HepG2 (cell line): ENCODE results near the gene RBCK1. TPM values are rescaled to one million over a fixed set of nuclear protein-coding genes. Genes with fewer than 3 reads are reported as not detected.

ENCODE experiments used
- AGO1 ChIP-seq: fragments of 200-400 bp; formaldehyde crosslinking; IDR thresholded peaks from 2 replicates; pipeline ENCODE4 v1.6.1; 2017; ENCODE audit warnings: mild to moderate bottlenecking, low read depth, low read length, moderate library complexity; ENCODE audit not compliant: poor library complexity, severe bottlenecking
- FOXO1 ChIP-seq: sonication (generic); formaldehyde crosslinking; IDR thresholded peaks from 2 replicates; pipeline ENCODE4 v1.4.0; 2020; ENCODE audit warnings: missing genetic modification reagents
- HES4 ChIP-seq: sonication (generic); formaldehyde crosslinking; IDR thresholded peaks from 2 replicates; pipeline ENCODE4 v1.9.0; 2021; ENCODE audit warnings: mild to moderate bottlenecking, missing genetic modification reagents, borderline replicate concordance
- HIC2 ChIP-seq: sonication (generic); formaldehyde crosslinking; IDR thresholded peaks from 2 replicates; pipeline ENCODE4 v1.9.0; 2022; ENCODE audit warnings: low read depth, missing genetic modification reagents
- RXRB ChIP-seq: IDR thresholded peaks from 2 replicates; pipeline ENCODE4 v1.6.1; 2016; ENCODE audit warnings: borderline replicate concordance, missing genetic modification reagents, missing compliant biosample characterization
- SP1 ChIP-seq, 2 experiments: fragments of 450-650 bp in 1 of 2; sonication (generic) in 1 of 2; formaldehyde crosslinking in 1 of 2; IDR thresholded peaks; 2 replicates each; pipeline versions ENCODE4 v1.4.0 to v1.6.1; 2016 to 2020; ENCODE audit warnings: missing genetic modification reagents in 1 of 2
- TCF7 ChIP-seq: sonication (generic); IDR thresholded peaks from 2 replicates; pipeline ENCODE4 v1.6.1; 2016; ENCODE audit warnings: antibody characterized with exemption, low read depth
- ZNF441 ChIP-seq: sonication (generic); formaldehyde crosslinking; IDR thresholded peaks from 2 replicates; pipeline ENCODE4 v1.7.0; 2021; ENCODE audit warnings: missing genetic modification reagents, borderline replicate concordance
- polyA plus RNA-seq, 8 experiments: library from polyadenylated mRNA; depleted of rRNA in 3 of 8; stranded (reverse) in 7 of 8; unstranded in 1 of 8; fragments of >200 nt; fragmentation: Illumina TruSeq in 4 of 8; extraction: Trizol in 4 of 8; gene quantifications; 2 replicates each; pipeline versions ENCODE4 v1.2.1 to v1.2.3, GENCODE V29; 2011 to 2016; ENCODE audit warnings: low read depth in 4 of 8, missing spikeins in 1 of 8, mixed read lengths in 1 of 8; ENCODE audit not compliant: insufficient read depth in 1 of 8
- total RNA-seq, 5 experiments: library from RNA; depleted of rRNA; stranded (reverse); fragments of >200 nt; fragmentation: Illumina TruSeq; extraction: Trizol; gene quantifications; 2 replicates each; pipeline ENCODE4 v1.2.3, GENCODE V29; 2016; ENCODE audit warnings: low read depth in 1 of 5
- TF ChIP-seq, protein P1 (sequence below): sonication (generic); formaldehyde crosslinking; IDR thresholded peaks from 2 replicates; pipeline ENCODE4 v1.4.0; 2020; ENCODE audit warnings: mild to moderate bottlenecking, missing genetic modification reagents, borderline replicate concordance
- TF ChIP-seq, protein P2 (sequence below): sonication (generic); formaldehyde crosslinking; IDR thresholded peaks from 2 replicates; pipeline ENCODE4 v1.9.0; 2021; ENCODE audit warnings: missing genetic modification reagents, borderline replicate concordance
- TF ChIP-seq, protein P3 (sequence below): sonication (generic); formaldehyde crosslinking; IDR thresholded peaks from 2 replicates; pipeline ENCODE4 v1.4.0; 2020; ENCODE audit warnings: missing genetic modification reagents, borderline replicate concordance
- TF ChIP-seq, protein P4 (sequence below): sonication (generic); formaldehyde crosslinking; IDR thresholded peaks from 2 replicates; pipeline ENCODE4 v1.4.0; 2020; ENCODE audit warnings: missing genetic modification reagents

The RBCK1 gene
- total and polyA plus RNA-seq, 2 of the 13 experiments (the other 11 are each of a cell fraction or from before 2014, with no cell fraction given): 149 to 215 TPM

- TF ChIP-seq, protein P1, sequence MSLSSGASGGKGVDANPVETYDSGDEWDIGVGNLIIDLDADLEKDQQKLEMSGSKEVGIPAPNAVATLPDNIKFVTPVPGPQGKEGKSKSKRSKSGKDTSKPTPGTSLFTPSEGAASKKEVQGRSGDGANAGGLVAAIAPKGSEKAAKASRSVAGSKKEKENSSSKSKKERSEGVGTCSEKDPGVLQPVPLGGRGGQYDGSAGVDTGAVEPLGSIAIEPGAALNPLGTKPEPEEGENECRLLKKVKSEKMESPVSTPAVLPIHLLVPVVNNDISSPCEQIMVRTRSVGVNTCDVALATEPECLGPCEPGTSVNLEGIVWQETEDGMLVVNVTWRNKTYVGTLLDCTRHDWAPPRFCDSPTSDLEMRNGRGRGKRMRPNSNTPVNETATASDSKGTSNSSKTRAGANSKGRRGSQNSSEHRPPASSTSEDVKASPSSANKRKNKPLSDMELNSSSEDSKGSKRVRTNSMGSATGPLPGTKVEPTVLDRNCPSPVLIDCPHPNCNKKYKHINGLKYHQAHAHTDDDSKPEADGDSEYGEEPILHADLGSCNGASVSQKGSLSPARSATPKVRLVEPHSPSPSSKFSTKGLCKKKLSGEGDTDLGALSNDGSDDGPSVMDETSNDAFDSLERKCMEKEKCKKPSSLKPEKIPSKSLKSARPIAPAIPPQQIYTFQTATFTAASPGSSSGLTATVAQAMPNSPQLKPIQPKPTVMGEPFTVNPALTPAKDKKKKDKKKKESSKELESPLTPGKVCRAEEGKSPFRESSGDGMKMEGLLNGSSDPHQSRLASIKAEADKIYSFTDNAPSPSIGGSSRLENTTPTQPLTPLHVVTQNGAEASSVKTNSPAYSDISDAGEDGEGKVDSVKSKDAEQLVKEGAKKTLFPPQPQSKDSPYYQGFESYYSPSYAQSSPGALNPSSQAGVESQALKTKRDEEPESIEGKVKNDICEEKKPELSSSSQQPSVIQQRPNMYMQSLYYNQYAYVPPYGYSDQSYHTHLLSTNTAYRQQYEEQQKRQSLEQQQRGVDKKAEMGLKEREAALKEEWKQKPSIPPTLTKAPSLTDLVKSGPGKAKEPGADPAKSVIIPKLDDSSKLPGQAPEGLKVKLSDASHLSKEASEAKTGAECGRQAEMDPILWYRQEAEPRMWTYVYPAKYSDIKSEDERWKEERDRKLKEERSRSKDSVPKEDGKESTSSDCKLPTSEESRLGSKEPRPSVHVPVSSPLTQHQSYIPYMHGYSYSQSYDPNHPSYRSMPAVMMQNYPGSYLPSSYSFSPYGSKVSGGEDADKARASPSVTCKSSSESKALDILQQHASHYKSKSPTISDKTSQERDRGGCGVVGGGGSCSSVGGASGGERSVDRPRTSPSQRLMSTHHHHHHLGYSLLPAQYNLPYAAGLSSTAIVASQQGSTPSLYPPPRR: no peak
- TF ChIP-seq RXRB (CRISPR knock-in tag) (peak; percentile 58), TCF7 (no peak), ZNF441 (CRISPR knock-in tag) (peak; percentile 28; the same call in 1 of the 2 replicates), HIC2 (CRISPR knock-in tag) (peak; percentile 79), HES4 (CRISPR knock-in tag) (no peak; the same call in 1 of the 2 replicates), SP1 (IDR thresholded peaks at IDR 0.05) (no peak), SP1 (CRISPR knock-in tag; IDR thresholded peaks at IDR 0.05) (peak; percentile 18; the same call in 1 of the 2 replicates), AGO1 (peak; percentile 62), FOXO1 (CRISPR knock-in tag) (no peak)
- TF ChIP-seq, protein P2, sequence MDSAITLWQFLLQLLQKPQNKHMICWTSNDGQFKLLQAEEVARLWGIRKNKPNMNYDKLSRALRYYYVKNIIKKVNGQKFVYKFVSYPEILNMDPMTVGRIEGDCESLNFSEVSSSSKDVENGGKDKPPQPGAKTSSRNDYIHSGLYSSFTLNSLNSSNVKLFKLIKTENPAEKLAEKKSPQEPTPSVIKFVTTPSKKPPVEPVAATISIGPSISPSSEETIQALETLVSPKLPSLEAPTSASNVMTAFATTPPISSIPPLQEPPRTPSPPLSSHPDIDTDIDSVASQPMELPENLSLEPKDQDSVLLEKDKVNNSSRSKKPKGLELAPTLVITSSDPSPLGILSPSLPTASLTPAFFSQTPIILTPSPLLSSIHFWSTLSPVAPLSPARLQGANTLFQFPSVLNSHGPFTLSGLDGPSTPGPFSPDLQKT: no peak
- TF ChIP-seq, protein P3, sequence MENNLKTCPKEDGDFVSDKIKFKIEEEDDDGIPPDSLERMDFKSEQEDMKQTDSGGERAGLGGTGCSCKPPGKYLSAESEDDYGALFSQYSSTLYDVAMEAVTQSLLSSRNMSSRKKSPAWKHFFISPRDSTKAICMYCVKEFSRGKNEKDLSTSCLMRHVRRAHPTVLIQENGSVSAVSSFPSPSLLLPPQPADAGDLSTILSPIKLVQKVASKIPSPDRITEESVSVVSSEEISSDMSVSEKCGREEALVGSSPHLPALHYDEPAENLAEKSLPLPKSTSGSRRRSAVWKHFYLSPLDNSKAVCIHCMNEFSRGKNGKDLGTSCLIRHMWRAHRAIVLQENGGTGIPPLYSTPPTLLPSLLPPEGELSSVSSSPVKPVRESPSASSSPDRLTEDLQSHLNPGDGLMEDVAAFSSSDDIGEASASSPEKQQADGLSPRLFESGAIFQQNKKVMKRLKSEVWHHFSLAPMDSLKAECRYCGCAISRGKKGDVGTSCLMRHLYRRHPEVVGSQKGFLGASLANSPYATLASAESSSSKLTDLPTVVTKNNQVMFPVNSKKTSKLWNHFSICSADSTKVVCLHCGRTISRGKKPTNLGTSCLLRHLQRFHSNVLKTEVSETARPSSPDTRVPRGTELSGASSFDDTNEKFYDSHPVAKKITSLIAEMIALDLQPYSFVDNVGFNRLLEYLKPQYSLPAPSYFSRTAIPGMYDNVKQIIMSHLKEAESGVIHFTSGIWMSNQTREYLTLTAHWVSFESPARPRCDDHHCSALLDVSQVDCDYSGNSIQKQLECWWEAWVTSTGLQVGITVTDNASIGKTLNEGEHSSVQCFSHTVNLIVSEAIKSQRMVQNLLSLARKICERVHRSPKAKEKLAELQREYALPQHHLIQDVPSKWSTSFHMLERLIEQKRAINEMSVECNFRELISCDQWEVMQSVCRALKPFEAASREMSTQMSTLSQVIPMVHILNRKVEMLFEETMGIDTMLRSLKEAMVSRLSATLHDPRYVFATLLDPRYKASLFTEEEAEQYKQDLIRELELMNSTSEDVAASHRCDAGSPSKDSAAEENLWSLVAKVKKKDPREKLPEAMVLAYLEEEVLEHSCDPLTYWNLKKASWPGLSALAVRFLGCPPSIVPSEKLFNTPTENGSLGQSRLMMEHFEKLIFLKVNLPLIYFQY (CRISPR knock-in tag): peak; percentile 73
- TF ChIP-seq, protein P4, sequence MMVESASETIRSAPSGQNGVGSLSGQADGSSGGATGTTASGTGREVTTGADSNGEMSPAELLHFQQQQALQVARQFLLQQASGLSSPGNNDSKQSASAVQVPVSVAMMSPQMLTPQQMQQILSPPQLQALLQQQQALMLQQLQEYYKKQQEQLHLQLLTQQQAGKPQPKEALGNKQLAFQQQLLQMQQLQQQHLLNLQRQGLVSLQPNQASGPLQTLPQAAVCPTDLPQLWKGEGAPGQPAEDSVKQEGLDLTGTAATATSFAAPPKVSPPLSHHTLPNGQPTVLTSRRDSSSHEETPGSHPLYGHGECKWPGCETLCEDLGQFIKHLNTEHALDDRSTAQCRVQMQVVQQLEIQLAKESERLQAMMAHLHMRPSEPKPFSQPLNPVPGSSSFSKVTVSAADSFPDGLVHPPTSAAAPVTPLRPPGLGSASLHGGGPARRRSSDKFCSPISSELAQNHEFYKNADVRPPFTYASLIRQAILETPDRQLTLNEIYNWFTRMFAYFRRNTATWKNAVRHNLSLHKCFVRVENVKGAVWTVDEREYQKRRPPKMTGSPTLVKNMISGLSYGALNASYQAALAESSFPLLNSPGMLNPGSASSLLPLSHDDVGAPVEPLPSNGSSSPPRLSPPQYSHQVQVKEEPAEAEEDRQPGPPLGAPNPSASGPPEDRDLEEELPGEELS (CRISPR knock-in tag): peak; percentile 43; the same call in 1 of the 2 replicates
These were observed at the start of gene RBCK1 (continued) for GRCh38 chr20:407953-408842.
